Measurements from ENCODE around the gene SCUBE2. TPM values are rescaled to one million over a fixed set of nuclear protein-coding genes. Genes with fewer than 3 reads are reported as not detected.

Gene SCUBE2
- polyA plus RNA-seq, 2 of the 4 experiments (the other 2 are of a cell fraction), result 0.49 to 0.63 TPM

DNA sequence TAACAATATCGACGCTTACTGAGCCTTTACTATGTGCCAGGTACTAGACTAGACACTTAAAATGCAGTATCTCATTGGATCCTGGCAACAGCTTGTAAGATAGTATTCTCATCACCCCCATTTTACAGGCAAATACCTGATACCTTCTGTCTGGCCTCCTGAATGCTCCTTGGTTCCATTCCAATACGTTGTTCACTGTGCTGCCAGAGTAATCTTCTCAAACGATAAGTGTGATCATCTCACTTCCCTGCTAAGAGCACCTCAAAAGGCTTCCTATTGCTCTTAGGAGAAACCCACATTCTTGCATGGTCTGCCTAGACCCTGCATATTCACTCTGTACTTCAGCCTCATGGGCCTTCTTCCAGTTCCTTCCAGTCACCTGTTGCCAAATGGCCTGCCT, 86.3 kb downstream of the SCUBE2 start:
- Histone ChIP-seq H3K4me3 (no peak overlapping the region), H3K4me1 (peaks cover 4% of the 10 kb centered on the region; the same call in 1 of the 3 replicates), H3K9me3 (no peaks in the 10 kb centered on the region), H3K4me2 (no peak overlapping the region), H3K27ac (no peak overlapping the region)
- POLR2A ChIA-PET, result no interaction called here
- no peak for TF ChIP-seq KDM1A (IDR thresholded peaks at IDR 0.05; ENCODE audit: low read depth)
- no peak for TF ChIP-seq EHMT2 (IDR thresholded peaks at IDR 0.05; ENCODE audit: low read depth)
- TF ChIP-seq SMC3 (IDR thresholded peaks at IDR 0.05), result no peak
- no peak for TF ChIP-seq MYC (IDR thresholded peaks at IDR 0.05; ENCODE audit: borderline replicate concordance, low read length)
- no peak for TF ChIP-seq CEBPB (IDR thresholded peaks at IDR 0.05)
- no peak for TF ChIP-seq FOSB (CRISPR knock-in tag; IDR thresholded peaks at IDR 0.05)
- TF ChIP-seq POLR2AphosphoS2 (conservative IDR thresholded peaks at IDR 0.05; ENCODE audit: low read length), result no peak
- no peak for TF ChIP-seq NPAS2 (CRISPR knock-in tag; IDR thresholded peaks at IDR 0.05; ENCODE audit: borderline replicate concordance)
- no peak for TF ChIP-seq ZFP36 (IDR thresholded peaks at IDR 0.05; ENCODE audit: borderline replicate concordance, partially characterized antibody)
- no peak for TF ChIP-seq SREBF2 (IDR thresholded peaks at IDR 0.05)
- no peak for TF ChIP-seq CBX2 (IDR thresholded peaks at IDR 0.05; ENCODE audit: borderline replicate concordance, low read depth)
- TF ChIP-seq PHF8 (IDR thresholded peaks at IDR 0.05; ENCODE audit: borderline replicate concordance, low read depth), result no peak
- no peak for TF ChIP-seq RARB (CRISPR knock-in tag; IDR thresholded peaks at IDR 0.05)
- TF ChIP-seq, protein P1, sequence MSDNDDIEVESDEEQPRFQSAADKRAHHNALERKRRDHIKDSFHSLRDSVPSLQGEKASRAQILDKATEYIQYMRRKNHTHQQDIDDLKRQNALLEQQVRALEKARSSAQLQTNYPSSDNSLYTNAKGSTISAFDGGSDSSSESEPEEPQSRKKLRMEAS (IDR thresholded peaks at IDR 0.05), result no peak
- TF ChIP-seq BHLHE40 (IDR thresholded peaks at IDR 0.05; ENCODE audit: low read depth, low read length), result no peak
- no peak for TF ChIP-seq CHD4 (IDR thresholded peaks at IDR 0.05; ENCODE audit: borderline replicate concordance)
- no peak for TF ChIP-seq RFX5 (IDR thresholded peaks at IDR 0.05)
- no peak for TF ChIP-seq MAZ (IDR thresholded peaks at IDR 0.05; ENCODE audit: borderline replicate concordance, low read depth, low read length)
- TF ChIP-seq, protein P2, sequence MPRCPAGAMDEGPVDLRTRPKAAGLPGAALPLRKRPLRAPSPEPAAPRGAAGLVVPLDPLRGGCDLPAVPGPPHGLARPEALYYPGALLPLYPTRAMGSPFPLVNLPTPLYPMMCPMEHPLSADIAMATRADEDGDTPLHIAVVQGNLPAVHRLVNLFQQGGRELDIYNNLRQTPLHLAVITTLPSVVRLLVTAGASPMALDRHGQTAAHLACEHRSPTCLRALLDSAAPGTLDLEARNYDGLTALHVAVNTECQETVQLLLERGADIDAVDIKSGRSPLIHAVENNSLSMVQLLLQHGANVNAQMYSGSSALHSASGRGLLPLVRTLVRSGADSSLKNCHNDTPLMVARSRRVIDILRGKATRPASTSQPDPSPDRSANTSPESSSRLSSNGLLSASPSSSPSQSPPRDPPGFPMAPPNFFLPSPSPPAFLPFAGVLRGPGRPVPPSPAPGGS (IDR thresholded peaks at IDR 0.05), result no peak
- CTCF ChIA-PET, result interaction anchor here (2.8 to 4.1 kb wide), 3 partner anchors 8 to 133 kb away, joined by 7 to 24 read pairs (median 16); no protein-coding TSS in a partner anchor
- WGBS (ENCODE audit: missing lambda C conversion rate), result 83% methylated on average over 4 of the region's 4 CpGs
- FAIRE-seq (no peak), ATAC-seq (no peak), DNase-seq (ENCODE audit: low read depth in 1 of 2, low spot score in 1 of 2) (no peak)

DNA sequence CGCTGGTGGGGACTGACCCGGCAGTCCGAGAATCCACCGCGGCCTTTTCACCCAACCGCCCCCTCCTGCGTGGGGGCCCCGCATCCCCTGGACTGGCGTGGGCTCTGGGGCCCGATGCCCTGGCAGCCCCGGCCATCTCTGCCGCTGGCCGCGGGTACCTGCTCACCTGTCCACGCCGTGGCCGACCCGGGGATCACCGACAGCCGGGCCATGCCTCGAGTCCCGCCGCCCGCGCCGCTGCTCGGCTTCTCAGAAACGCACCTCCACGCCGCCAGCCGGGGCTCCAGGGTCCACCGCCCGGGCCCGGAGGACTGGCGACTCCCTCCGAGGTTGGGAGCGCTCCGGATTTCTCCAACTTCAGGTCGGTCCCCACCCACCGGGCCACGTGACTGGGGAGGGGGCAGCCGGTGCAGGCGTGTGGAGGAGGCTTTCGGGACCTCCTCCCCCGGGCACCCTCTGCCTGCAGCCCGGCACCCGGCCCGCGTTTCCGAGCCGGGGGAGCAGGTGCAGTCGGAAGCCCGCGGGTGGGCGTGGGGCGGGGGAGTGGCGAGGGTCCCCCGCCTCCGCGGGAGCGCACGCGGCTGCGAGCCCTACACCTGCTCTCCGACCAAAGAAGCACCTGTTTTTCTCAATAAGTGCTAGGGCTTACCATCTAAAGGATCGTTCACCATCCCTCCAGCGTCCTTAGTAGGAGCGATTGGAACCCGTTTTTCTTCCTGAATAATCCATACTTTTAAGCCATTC, 87.0 kb downstream of the SCUBE2 start:
- ChIA-PET POLR2A (interaction anchor here (1.2 to 1.4 kb wide), 2 partner anchors 10 kb away, joined by 4 to 5 read pairs; no protein-coding TSS in a partner anchor), CTCF (interaction anchor here (1.0 to 4.1 kb wide), 3 partner anchors 13 to 134 kb away, joined by 3 to 16 read pairs (median 3); no protein-coding TSS in a partner anchor)
- peak in 1 of 2 experiments; percentile 7; a peak in 1 of 6 replicates for ATAC-seq
- Histone ChIP-seq H3K4me3 (peak overlapping the region; percentile 50), H3K4me1 (peaks cover 4% of the 10 kb centered on the region; the same call in 1 of the 3 replicates), H3K9me3 (no peaks in the 10 kb centered on the region), H3K27ac (peak overlapping the region in 1 of 2 experiments; percentile 82; a peak in 3 of 6 replicates), H3K4me2 (peak overlapping the region; percentile 91)
- 69% methylated on average over 57 of the region's 69 CpGs for WGBS (ENCODE audit: missing lambda C conversion rate)
- TF ChIP-seq POLR2AphosphoS2 (conservative IDR thresholded peaks at IDR 0.05; ENCODE audit: low read length) (no peak), EP300 (IDR thresholded peaks at IDR 0.05) (no peak), ZC3H11A (IDR thresholded peaks at IDR 0.05) (no peak), HOXB13 (CRISPR knock-in tag; IDR thresholded peaks at IDR 0.05; ENCODE audit: low read depth) (no peak), EHMT2 (IDR thresholded peaks at IDR 0.05; ENCODE audit: low read depth) (no peak), HDAC2 (IDR thresholded peaks at IDR 0.05) (no peak), FOXS1 (CRISPR knock-in tag; IDR thresholded peaks at IDR 0.05) (no peak), KDM1A (IDR thresholded peaks at IDR 0.05; ENCODE audit: low read depth) (no peak)
- TF ChIP-seq, protein P2 (IDR thresholded peaks at IDR 0.05), result no peak
- DNase-seq (ENCODE audit: low read depth in 1 of 2, low spot score in 1 of 2), result no peak
- no peak for FAIRE-seq

All from A549 (cell line).